Measurements from ENCODE around the gene GMNN.
A peak's percentile ranks its signal among the peaks of the same experiment; 100 is the strongest.
"Not testable (repeated sequence)": the region's sequence is repeated elsewhere in the genome, so short reads cannot be mapped to it uniquely, and the experiment has no call there.

Gene GMNN

DNA sequence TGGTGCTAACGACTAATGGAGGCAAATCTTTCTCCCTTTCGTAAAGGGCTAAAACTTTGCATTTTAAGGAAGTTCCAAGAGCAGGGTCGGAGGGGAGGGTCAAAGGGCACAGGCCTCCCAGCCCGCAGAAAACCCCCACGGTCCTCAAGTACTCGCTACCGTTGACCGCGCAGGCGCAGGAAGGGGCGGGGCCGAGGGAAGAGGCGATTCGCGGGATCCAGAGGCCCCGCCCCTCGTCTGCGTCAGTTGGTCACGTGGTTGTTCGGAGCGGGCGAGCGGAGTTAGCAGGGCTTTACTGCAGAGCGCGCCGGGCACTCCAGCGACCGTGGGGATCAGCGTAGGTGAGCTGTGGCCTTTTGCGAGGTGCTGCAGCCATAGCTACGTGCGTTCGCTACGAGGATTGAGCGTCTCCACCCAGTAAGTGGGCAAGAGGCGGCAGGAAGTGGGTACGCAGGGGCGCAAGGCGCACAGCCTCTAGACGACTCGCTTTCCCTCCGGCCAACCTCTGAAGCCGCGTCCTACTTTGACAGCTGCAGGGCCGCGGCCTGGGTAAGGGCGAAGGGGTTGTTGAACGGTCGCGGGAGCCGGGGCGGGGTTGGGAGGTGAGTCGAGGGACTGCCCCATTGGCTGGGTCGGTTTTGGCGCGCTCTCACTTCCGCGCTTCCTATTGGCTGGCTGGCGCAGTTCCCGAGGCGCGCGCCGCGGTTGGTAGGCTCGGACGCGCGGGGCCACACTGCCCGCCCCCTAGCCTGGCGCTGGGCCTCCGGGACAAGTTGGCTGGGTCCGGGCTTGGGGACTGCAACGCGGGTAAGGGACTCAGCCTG, at the start of gene GMNN:
Gene GMNN (plus strand): TSS at position 242 of the 824 bp plus-strand sequence. CDS start 2,310 bp downstream, outside the sequence.
- peak; percentile 75 for DNase-seq (ENCODE audit: low read depth, low spot score)

DNA sequence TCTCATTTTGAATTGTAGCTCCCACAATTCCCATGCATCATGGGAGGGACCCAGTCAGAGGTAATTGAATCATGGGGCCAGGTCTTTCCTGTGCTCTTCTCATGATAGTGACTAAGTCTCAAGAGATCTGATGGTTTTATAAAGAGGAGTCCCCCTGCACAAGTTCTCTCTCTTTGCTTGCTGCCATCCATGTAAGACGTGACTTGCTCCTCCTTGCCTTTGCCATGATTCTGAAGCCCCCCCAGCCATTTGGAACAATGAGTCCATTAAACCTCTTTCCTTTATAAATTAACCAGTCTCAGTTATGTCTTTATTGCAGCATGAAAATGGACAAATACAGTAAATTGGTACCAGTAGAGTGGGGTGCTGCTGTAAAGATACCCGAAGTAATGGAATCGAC, 44.1 kb upstream of the GMNN start:
- not testable (repeated sequence) for DNase-seq (ENCODE audit: low read depth, low spot score)

DNA sequence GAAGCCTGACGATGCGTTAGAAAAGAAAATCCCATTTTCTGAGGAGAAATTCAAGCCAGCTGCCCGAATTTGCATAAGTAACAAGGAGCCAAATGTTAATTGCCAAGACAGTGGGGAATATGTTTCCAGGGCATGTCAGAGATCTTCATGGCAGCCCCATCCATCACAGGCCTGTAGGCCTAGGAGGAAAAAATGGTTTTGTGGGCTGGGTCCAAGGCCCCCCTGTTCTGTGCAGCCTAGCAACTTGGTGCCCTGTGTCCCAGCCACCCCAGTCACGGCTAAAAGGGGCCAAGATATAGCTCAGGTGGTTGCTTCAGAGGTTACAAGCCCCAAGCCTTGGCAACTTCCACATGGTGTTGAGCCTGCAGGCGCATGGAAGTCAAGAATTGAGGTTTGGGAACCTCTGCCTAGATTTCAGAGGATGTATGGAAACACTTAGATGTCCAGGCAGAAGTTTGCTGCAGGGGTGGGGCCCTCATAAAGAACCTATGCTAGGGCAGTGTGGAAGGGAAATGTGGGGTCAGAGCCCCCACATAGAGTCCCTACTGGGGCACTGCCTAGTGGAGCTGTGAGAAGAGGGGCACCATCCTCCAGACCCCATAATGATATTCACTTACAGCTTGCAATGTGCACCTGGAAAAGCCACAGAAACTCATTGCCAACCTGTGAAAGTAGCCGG, 43.1 kb upstream of the GMNN start:
- DNase-seq (ENCODE audit: low read depth, low spot score) = not testable (repeated sequence)

DNA sequence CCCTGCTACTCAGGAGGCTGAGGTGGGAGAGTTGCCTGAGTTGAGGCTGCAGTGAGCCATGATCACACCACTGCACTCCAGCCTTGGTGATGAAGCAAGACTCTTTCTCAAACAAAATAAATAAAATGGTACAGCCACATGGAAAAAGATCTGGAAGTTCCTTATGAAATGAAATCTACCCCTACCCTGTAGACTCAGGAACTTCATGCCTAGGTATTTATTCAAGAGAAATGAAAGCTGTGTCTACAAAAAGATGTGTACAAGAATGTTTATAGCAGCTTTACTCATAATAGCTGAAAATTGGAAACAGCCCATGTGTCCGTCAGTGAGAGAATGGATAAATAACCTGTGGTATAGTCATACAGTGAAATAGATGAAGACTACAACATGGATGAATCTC, 40.6 kb upstream of the GMNN start:
- DNase-seq (ENCODE audit: low read depth, low spot score) = no peak

DNA sequence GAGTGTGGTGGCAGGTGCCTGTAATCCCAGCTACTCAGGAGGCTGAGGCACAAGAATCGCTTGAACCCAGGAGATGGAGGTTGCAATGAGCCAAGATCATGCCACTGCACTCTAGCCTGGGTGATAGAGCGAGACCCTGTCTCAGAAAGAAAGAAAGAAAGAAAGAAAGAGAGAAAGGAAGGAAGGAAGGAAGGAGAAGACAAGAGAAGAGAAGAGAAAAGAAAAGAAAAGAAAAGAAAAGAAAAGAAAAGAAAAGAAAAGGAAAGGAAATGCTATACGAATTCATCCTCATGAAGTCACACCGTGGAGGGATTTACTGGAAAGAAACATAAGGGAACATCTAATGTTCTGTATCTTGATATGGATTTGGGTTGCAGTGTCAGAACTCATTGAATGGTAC, 40.0 kb upstream of the GMNN start:
- DNase-seq (ENCODE audit: low read depth, low spot score) = not testable (repeated sequence)

DNA sequence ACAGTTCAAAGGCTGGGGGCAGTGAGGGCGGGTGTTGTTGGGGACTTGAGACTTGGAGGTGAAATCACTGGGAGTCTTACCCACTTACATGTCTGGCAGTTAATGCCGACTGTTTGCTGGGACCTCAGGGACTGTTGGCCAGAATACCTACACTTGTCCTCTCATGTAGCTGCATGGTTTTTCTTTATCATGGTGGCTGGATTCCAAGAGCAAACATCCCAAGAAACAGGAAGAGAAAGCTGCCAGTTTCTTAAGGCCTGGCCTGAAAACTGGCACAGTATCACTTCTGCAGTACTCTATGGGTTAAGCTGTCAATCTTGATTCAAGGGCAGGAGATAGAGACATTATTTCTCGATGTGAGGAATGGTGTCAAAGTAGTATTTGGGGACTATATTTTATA, 36.0 kb upstream of the GMNN start:
- DNase-seq (ENCODE audit: low read depth, low spot score) = no peak

DNA sequence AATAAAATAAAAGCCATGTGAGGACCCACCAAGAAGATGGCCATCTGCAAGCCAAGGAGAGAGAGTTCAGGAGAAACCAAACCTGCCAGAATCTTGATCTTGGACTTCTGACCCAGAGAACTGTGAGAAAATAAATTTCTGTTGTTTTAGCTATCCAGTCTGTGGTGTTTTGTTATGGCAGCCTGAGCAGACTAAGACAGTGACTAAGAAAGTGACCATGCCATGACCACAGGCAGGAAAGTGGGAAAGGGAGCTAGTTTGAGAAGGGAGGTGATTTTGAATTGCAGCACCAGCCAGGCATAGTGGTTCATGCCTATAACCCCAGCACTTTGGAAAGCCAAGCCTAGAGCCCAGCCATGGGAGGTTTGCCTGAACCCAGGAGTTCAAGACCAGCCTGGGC, 33.9 kb upstream of the GMNN start:
- DNase-seq (ENCODE audit: low read depth, low spot score) = no peak

DNA sequence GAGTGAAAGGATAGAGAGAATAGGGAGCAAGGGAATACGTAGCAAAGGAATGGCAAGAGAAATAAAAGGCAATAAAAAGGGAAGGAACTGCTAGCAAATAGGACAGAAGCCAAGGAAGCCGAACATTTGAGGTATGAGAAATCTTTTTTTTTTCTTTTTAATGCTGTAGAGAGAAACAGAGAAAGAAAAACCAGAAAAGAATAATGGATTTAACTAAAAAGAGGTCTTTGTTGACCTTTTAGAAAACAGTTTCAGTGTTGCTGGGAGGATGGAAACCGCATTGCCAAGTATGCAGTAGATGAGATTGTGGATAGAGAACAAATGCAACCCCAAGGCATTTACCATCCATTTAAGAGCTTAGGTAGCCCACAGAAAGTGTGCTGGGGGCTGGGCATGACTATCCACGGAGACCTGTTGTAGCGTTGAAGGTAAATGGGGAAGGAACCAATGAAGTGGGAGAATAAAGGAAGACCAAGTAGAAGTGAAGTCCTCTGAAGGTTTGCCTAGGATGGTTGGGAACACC, 32.5 kb upstream of the GMNN start:
- no peak for DNase-seq (ENCODE audit: low read depth, low spot score)

DNA sequence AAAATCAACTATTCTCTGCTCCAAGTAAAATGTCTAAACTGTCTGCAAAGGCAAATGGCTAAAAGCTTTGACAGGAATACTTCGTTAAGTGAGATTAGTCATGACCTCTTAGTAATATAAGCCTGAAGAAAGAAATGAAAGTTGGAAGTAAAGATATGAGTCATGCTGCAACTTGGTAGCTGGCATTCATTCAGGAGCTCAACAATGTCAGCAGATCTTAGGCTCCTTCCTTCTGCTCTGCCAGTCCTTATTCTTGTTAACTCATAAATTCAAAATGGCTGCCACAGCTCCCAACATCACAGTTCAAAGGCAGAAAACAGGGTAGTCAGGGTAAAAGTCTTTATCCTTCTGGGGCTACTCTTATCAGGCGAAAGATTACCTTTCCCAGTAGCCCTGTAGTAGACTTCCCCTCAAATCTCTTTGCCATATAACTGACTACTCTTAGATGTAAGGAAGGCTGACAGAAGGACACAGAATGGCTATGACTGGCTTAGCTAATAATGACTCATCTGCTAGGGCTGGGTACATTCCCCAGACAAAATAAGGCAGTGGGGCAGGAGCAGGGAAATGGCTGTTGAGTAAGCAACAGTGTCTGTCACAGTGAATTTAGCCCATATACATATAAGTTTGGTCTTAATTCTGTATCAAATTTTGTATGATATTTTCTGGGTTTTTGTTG, 31.3 kb upstream of the GMNN start:
- DNase-seq (ENCODE audit: low read depth, low spot score) = no peak

DNA sequence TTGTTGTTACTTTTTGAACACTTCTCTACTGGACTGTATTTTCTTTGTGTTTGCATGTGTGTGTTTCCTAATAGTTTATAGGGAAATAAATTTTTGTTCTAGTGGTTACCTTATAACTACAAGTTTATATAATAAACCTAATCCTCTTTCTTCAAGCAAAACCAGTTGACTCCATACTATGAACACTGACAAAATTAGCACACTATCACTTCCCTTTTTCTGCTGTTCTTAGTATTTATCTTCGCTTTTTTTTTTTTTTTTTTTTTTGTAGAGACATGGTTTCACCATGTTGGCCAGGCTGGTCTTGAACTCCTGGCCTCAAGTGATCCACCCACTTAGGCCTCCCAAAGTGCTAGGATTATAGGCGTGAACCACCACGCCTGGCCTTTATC, 30.8 kb upstream of the GMNN start:
- no peak for DNase-seq (ENCODE audit: low read depth, low spot score)

DNA sequence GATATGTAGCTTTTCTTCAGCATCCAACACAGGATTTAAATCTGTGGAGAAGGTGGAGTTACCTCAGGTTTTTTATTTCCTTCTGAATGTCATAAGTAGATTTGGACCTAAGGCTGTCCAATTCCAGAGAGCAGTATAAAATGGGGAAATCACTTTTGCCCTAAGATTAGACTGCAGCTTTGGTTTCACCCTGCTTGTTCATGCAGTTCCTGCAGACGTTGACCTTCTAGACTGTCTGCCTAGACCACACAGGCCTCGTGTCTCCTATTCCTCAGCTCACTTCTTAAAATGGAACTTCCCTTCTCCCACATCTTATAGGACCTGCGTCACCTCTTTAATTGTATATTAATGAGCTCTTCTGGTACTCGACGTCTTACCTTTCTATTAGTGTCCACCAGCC, 29.8 kb upstream of the GMNN start:
- DNase-seq (ENCODE audit: low read depth, low spot score) = no peak

DNA sequence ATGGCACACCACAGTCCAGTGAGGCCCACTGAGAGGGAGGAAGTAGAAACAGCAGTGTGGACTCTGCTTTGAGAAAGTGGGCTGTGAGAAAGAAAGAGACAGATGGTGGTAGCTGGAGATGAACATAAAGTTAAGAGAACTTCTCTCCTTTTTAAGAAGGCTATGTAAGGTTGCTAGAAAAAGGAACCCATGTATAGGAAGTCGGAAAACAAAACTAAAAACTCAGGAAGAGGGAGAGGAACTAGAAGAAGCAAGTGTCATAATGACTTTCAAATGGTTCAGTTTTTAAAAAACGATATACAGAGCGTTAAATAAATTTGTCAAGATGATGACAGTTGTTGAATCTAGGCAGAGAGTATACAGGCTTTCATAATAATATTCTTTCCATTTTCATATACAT, 25.4 kb upstream of the GMNN start:
- DNase-seq (ENCODE audit: low read depth, low spot score) = no peak

DNA sequence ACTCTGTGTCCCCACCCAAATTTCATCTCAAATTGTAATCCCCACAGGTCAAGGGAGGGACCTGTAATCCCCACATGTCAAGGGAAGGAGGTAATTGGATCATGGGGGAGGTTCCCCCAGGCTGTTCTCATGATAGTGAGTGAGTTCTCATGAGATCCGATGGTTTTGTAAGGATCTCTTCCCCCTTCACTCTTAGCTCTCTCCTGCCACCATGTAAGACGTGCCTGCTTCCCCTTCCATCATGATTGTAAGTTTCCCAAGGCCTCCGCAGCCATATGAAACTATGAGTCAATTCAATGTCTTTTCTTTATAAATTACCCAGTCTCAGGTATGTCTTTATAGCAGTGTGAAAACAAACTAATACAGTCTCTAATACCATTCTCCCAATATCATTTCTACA, 23.9 kb upstream of the GMNN start:
- DNase-seq (ENCODE audit: low read depth, low spot score) = not testable (repeated sequence)

DNA sequence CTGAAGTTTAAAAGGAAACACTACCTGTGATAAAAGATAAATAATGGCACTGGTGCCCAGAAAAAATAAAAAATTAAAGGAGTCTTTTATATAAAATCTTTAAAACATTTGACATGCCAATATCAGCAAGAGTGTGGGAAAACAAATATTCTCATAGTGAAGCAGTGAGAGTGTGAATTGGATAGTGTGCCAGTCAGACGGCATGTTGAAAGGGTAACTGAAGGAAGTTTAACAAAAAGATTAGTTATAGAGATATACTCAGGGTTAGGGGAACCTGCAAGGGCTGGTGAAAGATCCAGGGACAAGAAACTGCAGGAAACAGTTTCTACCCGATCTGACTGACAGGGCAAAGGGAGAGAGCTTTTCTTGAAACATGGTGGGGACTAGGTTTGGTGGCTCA, 22.2 kb upstream of the GMNN start:
- no peak for DNase-seq (ENCODE audit: low read depth, low spot score)

DNA sequence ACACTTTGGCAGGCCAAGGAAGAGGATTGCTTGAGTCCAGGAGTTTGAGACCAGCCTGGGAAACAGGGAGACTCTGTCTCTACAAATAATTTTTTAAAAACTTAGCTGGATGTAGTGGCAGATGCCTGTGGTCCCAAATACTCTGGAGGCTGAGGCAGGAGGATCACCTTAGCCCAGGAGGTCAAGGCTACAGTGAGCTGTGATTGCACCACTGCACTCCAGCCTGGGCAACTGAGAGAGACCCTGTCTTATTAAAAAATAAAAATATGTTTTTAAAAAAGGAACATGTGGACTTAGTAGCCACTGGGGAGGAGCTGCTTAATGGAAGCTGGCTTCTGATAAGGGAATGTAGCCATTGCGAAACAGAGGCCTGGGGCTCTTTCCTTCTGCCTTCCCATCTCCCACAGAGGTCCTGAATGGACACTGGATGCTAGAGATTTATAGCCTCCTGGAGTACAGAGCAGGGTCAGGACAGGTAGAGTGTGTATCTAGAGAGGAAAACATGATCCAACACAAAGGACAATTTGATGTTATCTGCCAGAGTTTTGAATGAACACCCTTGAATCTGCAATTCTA, 21.7 kb upstream of the GMNN start:
- DNase-seq (ENCODE audit: low read depth, low spot score) = no peak

DNA sequence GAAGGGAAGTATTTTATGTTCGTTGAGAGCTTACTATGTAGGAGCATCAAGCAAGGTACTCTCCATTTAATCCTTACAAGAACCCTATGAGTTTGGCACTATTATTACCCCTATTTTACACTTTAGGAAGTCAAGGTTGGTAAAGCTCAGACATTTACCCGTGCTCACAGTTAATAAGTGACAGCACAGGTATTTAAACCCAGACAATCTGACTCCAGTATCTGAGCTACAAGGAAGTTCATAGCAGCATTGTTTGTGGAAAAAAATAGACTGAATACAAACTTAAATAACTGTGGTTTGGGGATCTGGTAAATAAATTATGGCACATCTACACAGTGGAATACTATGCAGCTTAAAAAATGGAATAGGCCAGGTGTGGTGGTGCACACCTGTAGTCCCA, 21.2 kb upstream of the GMNN start:
- DNase-seq (ENCODE audit: low read depth, low spot score) = no peak

DNA sequence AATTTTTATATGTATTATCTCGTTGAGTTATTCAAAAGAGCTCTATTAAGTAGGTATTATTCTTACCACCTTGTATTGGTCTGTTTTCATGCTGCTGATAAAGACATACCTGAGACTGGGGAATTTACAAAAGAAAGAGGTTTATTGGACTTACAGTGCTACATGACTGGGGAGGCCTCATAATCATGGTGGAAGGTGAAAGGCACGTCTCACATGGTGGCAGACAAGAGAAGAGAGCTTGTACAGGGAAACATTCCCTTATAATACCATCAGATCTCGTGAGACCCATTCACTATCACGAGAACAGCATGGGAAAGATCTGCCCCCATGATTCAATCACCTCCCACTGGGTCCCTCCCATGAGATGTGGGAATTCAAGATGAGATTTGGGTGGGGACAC, 20.4 kb upstream of the GMNN start:
- not testable (repeated sequence) for DNase-seq (ENCODE audit: low read depth, low spot score)

DNA sequence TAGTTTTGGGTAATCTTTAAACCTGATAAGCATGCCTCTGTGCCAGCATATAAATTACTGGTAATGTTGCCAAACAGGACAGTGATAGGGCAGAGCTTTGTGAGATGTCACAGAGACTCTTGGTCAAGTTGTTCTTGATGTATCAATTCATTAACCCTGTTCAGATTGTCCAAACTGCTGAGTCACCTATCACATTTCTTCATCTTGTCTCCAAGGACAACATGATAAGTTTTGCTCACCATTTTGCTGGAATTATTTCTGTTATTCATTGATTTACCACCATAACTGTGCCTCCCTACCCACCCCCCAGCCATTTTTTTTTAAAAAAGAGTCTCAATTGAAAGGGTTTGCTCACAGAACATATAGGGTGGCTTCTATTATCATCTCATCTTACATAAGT, 19.5 kb upstream of the GMNN start:
- DNase-seq (ENCODE audit: low read depth, low spot score) = no peak

DNA sequence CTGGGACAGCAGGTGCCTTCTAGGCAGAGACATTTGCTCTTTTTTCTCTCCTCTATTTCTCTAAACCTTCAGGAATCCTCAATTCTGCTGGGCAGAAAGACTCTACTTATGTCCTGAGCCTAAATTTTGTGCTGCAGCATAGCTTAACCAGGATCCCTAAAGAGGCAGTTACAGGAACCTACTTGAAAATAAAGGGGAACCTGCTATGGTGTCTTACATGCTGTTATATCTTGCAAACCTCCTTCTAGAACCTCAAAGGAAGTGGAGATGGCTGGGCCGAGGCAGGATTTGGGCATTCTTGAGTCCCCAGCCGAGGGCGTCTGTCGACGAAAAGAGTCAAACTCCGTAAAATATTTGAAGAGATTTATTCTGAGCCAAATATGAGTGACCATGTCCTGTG, 17.1 kb upstream of the GMNN start:
- DNase-seq (ENCODE audit: low read depth, low spot score) = no peak

DNA sequence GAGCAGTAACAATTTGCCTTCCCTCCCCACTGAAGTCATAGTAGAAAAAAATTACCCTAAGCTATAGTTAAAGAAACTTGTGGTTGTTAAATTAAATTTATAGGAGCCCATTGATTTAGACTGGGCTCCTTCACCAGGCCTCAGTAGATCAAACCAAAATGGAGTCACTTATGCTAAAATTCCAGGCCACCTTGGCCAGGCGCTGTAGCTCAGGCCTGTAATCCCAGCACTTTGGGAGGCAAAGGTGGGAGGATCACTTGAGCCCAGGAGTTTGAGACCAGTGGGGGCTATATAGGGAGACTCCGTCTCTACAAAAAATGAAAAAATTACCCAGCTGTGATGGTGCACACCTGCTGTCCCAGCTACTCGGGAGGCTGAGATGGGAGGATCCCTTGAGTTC, 15.0 kb upstream of the GMNN start:
- no peak for DNase-seq (ENCODE audit: low read depth, low spot score)

DNA sequence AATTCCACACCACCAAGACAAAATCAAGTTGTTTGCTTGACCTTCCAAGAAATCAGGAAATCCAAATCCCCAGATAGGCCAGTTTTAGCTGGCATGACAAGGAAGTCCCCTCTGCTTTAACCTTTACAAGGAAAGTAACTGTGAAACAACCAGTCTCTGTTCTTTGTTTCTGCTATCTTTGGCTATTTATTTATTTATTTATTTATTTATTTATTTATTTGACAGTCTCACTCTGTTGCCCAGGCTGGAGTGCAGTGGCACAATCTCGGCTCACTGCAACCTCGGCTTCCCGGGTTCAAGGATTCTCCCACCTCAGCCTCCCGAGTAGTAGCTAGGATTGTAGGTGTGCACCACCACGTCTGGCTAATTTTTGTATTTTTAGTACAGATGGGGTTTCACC, 14.5 kb upstream of the GMNN start:
- no peak for DNase-seq (ENCODE audit: low read depth, low spot score)

DNA sequence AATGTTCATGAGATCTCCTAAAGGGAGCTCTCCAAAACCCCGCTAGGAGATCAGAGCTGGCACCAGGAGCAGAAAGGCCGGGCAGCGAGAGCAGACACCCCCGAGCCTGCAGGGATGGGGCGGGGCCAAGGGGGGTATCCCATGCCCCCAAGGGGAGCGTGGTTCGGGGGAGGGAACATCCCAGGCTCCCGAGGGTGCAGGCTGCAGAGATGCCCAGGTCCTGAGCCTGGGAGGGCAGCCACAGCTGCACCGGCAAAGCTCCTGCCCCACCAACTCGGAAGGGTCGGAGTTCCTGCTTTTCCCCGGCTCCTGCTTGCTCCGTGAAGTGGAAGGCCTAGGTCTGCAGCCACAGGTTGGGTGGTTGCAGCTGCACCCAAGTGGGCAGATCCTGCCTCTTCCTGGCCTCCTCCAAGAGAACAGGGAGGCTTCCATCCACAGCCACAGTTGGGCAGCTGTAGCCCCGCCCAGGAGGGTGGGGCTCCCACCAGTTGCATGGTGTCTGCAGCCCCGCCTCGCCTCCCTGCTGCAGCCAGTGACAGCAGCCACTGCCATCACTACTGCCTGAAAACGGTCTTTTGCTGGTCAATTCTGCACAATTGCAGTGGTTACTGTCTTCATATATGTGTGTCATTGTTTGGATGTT, 13.4 kb upstream of the GMNN start:
- DNase-seq (ENCODE audit: low read depth, low spot score) = no peak
